GM19240 (cell line): ENCODE data around the gene MAN1B1.
A peak's percentile ranks its signal among the peaks of the same experiment; 100 is the strongest.

Source experiments
- DNase-seq: peaks from one replicate; pipeline ENCODE4 v3.0.0; 2011; ENCODE audit warnings: low spot score; ENCODE audit not compliant: insufficient read length

Gene MAN1B1

GRCh38 chr9:137084526-137084925 is 2.3 kb upstream of the MAN1B1 start:
- no peak for DNase-seq

- no peak for DNase-seq
These were observed 760 bp upstream of the MAN1B1 start for GRCh38 chr9:137085920-137086530.

GRCh38 chr9:137087409-137087925 is 682 bp downstream of the MAN1B1 start:
- DNase-seq: no peak

- DNase-seq: no peak
These were observed 1.3 kb downstream of the MAN1B1 start for GRCh38 chr9:137088121-137088520.

GRCh38 chr9:137089232-137089947 is 2.6 kb downstream of the MAN1B1 start:
- DNase-seq: no peak

- peak; percentile 58 for DNase-seq
These were observed 9.1 kb downstream of the MAN1B1 start for GRCh38 chr9:137095664-137096517.

- no peak for DNase-seq
These were observed 10.2 kb downstream of the MAN1B1 start for GRCh38 chr9:137096785-137097546.

GRCh38 chr9:137097761-137098462 is 11.1 kb downstream of the MAN1B1 start:
- no peak for DNase-seq

- no peak for DNase-seq
These were observed 12.4 kb downstream of the MAN1B1 start for GRCh38 chr9:137099231-137099630.

GRCh38 chr9:137103206-137103999 is 16.6 kb downstream of the MAN1B1 start:
- DNase-seq: no peak

GRCh38 chr9:137105814-137106661 is 19.3 kb downstream of the MAN1B1 start:
- DNase-seq: no peak

- DNase-seq: no peak
These were observed 20.0 kb downstream of the MAN1B1 start for GRCh38 chr9:137106662-137107250.

- DNase-seq: no peak
These were observed 20.6 kb downstream of the MAN1B1 start for GRCh38 chr9:137107312-137107921.

- no peak for DNase-seq
These were observed 21.2 kb downstream of the MAN1B1 start for GRCh38 chr9:137107982-137108381.

- no peak for DNase-seq
These were observed 21.9 kb downstream of the MAN1B1 start for GRCh38 chr9:137108608-137109249.

GRCh38 chr9:137109250-137110146 is 22.7 kb downstream of the MAN1B1 start:
- DNase-seq: no peak
